ENCODE results near the gene KIF22. TPM values are rescaled to one million over a fixed set of nuclear protein-coding genes. Genes with fewer than 3 reads are reported as not detected.
A peak's percentile ranks its signal among the peaks of the same experiment; 100 is the strongest.
"Not testable (repeated sequence)": the region's sequence is repeated elsewhere in the genome, so short reads cannot be mapped to it uniquely, and the experiment has no call there.

KIF22 gene
- polyA plus RNA-seq, 2 donors = 43.3 to 57.9 TPM

DNA sequence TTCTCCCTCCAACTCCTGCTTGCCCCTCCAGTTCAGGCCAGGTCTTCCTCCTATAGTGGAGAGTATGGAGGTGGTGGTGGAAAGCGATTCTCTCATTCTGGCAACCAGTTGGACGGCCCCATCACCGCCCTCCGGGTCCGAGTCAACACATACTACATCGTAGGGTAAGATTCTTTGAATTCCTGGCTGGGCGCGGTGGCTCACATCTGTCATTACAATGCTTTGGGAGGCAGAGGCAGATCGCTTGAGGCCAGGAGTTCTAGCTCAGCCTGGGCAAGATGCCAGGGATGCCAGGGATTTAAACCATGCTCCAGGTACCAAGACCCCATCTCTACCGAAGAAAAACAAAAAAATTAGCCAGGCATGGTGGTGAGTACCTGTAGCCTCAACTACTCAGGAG is 11.1 kb upstream of the KIF22 start:
- H3K27me3 ChIP-seq (ENCODE audit: control insufficient read depth in 1 of 2, insufficient read depth in 2 of 2, low read length in 2 of 2) = no peaks in the 10 kb centered on the region
- H3K36me3 ChIP-seq (ENCODE audit: control insufficient read depth in 2 of 2, insufficient read depth in 2 of 2, low read length in 1 of 2) = no peaks in the 10 kb centered on the region
- no peaks in the 10 kb centered on the region for H3K4me1 ChIP-seq (ENCODE audit: control insufficient read depth in 2 of 2, insufficient read depth in 2 of 2, low read length in 1 of 2)
- no peak overlapping the region for H3K27ac ChIP-seq (ENCODE audit: low read depth in 2 of 2, low read length in 1 of 2)
- no peak overlapping the region for H3K4me3 ChIP-seq (ENCODE audit: low read depth in 1 of 2, low read length in 2 of 2)
- WGBS, 2 donors = 43 to 56% methylated on average over 10 of the region's 10 CpGs
- H3K9me3 ChIP-seq (ENCODE audit: control insufficient read depth in 2 of 2, insufficient read depth in 1 of 2, low read depth in 1 of 2, low read length in 1 of 2) = no peaks in the 10 kb centered on the region

DNA sequence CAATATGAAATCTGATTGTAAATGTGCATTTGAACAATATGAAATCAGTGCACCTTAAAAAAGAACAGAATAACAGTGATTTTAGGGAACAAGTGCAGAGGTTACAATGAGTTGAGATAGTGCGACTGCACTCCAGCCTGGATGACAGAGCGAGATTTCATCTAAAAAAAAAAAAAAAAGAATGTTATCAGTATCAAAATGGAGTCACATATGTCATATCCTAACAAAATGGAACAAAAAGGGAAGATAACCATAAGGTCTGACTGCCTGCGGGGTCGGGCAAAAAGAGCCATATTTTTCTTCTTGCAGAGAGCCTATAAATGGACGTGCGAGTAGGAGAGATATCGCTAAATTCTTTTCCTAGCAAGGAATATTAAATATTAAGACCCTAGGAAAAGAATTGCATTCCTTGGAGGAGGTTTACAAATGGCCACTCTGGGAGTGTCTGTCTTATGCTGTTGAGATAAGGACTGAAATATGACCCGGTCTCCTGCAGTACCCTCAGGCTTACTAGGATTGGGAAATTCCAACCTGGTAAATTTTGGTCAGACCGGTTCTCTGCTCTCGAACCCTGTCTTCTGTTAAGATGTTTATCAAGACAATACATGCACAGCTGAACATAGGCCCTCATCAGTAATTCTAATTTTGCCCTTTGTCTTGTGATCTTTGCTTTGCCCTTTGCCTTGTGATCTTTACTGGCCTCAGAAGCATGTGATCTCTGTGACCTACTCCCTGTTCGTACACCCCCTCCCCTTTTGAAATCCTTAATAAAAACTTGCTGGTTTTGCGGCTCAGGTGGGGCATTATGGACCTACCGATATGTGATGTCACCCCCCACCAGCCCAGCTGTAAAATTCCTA is 7.2 kb upstream of the KIF22 start:
- H3K27ac ChIP-seq (ENCODE audit: low read depth in 2 of 2, low read length in 1 of 2); H3K9me3 ChIP-seq (ENCODE audit: control insufficient read depth in 2 of 2, insufficient read depth in 1 of 2, low read depth in 1 of 2, low read length in 1 of 2); H3K4me1 ChIP-seq (ENCODE audit: control insufficient read depth in 2 of 2, insufficient read depth in 2 of 2, low read length in 1 of 2); H3K27me3 ChIP-seq (ENCODE audit: control insufficient read depth in 1 of 2, insufficient read depth in 2 of 2, low read length in 2 of 2); H3K4me3 ChIP-seq (ENCODE audit: low read depth in 1 of 2, low read length in 2 of 2); H3K36me3 ChIP-seq (ENCODE audit: control insufficient read depth in 2 of 2, insufficient read depth in 2 of 2, low read length in 1 of 2): not testable (repeated sequence)
- 75 to 79% methylated on average over 13 of the region's 13 CpGs for WGBS, 2 donors

DNA sequence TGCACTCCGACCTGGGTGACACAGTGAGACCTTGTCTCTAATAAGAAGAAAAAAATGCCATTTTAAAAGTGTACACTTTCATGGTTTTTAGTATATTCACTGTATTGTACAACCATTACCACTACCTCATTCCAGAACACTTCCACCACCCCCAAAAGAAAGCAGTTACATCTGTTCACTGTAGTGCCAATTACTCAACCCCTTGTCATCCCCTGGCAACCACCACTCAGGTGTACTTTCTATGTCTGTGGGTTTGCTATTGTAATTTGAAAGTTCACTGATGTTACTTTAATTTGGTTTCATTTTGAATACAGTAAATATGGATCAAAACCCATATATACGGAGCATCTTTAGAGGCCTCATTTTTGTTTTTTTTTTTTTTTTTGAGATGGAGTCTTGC is 6.4 kb upstream of the KIF22 start:
- Histone ChIP-seq H3K36me3 (ENCODE audit: control insufficient read depth in 2 of 2, insufficient read depth in 2 of 2, low read length in 1 of 2) (no peaks in the 10 kb centered on the region), H3K9me3 (ENCODE audit: control insufficient read depth in 2 of 2, insufficient read depth in 1 of 2, low read depth in 1 of 2, low read length in 1 of 2) (no peaks in the 10 kb centered on the region), H3K27me3 (ENCODE audit: control insufficient read depth in 1 of 2, insufficient read depth in 2 of 2, low read length in 2 of 2) (no peaks in the 10 kb centered on the region), H3K4me1 (ENCODE audit: control insufficient read depth in 2 of 2, insufficient read depth in 2 of 2, low read length in 1 of 2) (peaks cover 0 to 5% of the 10 kb centered on the region in 2 donors), H3K4me3 (ENCODE audit: low read depth in 1 of 2, low read length in 2 of 2) (no peak overlapping the region), H3K27ac (ENCODE audit: low read depth in 2 of 2, low read length in 1 of 2) (no peak overlapping the region)
- 86 to 93% methylated on average over 2 of the region's 2 CpGs for WGBS, 2 donors

DNA sequence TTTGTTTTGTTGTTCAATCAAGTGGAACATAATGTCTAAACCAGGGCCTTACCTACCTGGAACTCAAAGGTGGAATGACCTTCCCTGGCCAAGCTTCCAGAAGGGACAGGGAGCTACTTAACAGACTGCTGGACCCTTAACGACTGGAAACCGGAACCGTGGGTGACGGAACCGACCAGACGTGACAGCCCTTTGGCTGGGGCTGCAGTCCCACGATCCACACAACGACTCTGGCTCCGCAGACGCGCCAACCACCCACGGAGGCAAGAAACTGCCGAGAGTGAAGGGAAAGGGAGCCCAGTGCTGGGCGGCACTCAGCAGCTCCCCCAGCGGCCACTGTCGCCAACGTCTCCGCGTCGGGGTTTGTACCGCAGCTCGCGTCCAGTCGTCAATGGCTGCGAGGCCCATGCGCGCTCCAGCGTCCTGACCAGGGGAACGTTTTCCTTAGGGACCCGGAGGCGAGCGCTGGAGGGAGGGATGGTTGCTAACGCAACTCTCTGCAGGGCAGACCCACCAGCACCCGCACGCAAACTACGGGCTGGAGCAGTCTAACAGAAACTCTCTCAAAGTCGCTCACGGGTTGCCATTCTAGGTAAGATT is 5.5 kb upstream of the KIF22 start:
- WGBS, 2 donors = 13 to 19% methylated on average over 38 of the region's 38 CpGs
- Histone ChIP-seq H3K27me3 (ENCODE audit: control insufficient read depth in 1 of 2, insufficient read depth in 2 of 2, low read length in 2 of 2) (no peaks in the 10 kb centered on the region), H3K4me3 (ENCODE audit: low read depth in 1 of 2, low read length in 2 of 2) (peak overlapping the region in 1 of 2 donors; percentile 31), H3K27ac (ENCODE audit: low read depth in 2 of 2, low read length in 1 of 2) (peak overlapping the region in 1 of 2 donors; percentile 28), H3K9me3 (ENCODE audit: control insufficient read depth in 2 of 2, insufficient read depth in 1 of 2, low read depth in 1 of 2, low read length in 1 of 2) (no peaks in the 10 kb centered on the region), H3K4me1 (ENCODE audit: control insufficient read depth in 2 of 2, insufficient read depth in 2 of 2, low read length in 1 of 2) (peaks cover 0 to 9% of the 10 kb centered on the region in 2 donors), H3K36me3 (ENCODE audit: control insufficient read depth in 2 of 2, insufficient read depth in 2 of 2, low read length in 1 of 2) (no peaks in the 10 kb centered on the region)

DNA sequence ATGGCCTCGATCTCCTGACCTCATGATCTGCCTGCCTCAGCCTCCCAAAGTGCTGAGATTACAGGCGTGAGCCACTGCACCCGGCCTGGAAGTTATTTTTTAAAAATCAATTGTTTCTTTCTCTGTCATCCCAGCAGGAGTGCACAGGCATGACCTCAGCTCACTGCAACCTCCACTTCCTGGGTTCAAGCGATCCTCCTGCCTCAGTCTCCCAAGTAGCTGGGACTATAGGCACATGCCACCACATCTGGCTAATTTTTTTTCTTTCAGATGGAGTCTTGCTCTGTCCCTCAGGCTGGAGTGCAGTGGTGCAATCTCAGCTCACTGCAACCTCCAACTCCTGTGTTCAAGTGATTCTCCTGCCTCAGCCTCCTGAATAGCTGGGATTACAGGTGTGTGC is 3.4 kb upstream of the KIF22 start:
- not testable (repeated sequence) for H3K9me3 ChIP-seq (ENCODE audit: control insufficient read depth in 2 of 2, insufficient read depth in 1 of 2, low read depth in 1 of 2, low read length in 1 of 2); H3K4me3 ChIP-seq (ENCODE audit: low read depth in 1 of 2, low read length in 2 of 2); H3K27me3 ChIP-seq (ENCODE audit: control insufficient read depth in 1 of 2, insufficient read depth in 2 of 2, low read length in 2 of 2); H3K36me3 ChIP-seq (ENCODE audit: control insufficient read depth in 2 of 2, insufficient read depth in 2 of 2, low read length in 1 of 2); H3K27ac ChIP-seq (ENCODE audit: low read depth in 2 of 2, low read length in 1 of 2)
- 82 to 83% methylated on average over 4 of the region's 4 CpGs for WGBS, 2 donors
- H3K4me1 ChIP-seq (ENCODE audit: control insufficient read depth in 2 of 2, insufficient read depth in 2 of 2, low read length in 1 of 2) = peaks cover 0 to 10% of the 10 kb centered on the region in 2 donors

DNA sequence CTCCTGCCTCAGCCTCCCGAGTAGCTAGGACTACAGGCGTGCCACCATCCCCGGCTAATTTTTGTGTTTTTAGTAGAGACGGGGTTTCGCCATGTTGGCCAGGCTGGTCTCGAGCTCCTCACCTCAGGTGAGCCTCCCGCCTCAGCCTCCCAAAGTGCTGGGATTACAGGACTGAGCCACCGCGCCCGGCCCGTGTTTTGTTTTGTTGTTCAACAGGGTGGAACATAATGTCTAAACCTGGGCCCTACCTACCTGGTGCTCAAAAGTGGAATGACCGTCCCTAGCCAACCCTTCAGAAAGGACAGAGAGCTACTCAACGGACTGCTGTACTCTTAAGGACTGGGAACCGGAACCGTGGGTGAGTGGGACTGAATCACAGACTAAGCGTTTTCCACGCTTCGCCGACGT is 772 bp upstream of the KIF22 start:
- Histone ChIP-seq H3K27ac (ENCODE audit: low read depth in 2 of 2, low read length in 1 of 2) (peak overlapping the region; percentile 87 to 89), H3K27me3 (ENCODE audit: control insufficient read depth in 1 of 2, insufficient read depth in 2 of 2, low read length in 2 of 2) (no peaks in the 10 kb centered on the region), H3K4me3 (ENCODE audit: low read depth in 1 of 2, low read length in 2 of 2) (peak overlapping the region; percentile 65 to 73), H3K9me3 (ENCODE audit: control insufficient read depth in 2 of 2, insufficient read depth in 1 of 2, low read depth in 1 of 2, low read length in 1 of 2) (no peaks in the 10 kb centered on the region), H3K36me3 (ENCODE audit: control insufficient read depth in 2 of 2, insufficient read depth in 2 of 2, low read length in 1 of 2) (no peaks in the 10 kb centered on the region), H3K4me1 (ENCODE audit: control insufficient read depth in 2 of 2, insufficient read depth in 2 of 2, low read length in 1 of 2) (peaks cover 0 to 10% of the 10 kb centered on the region in 2 donors)
- WGBS, 2 donors = 55 to 59% methylated on average over 20 of the region's 20 CpGs

DNA sequence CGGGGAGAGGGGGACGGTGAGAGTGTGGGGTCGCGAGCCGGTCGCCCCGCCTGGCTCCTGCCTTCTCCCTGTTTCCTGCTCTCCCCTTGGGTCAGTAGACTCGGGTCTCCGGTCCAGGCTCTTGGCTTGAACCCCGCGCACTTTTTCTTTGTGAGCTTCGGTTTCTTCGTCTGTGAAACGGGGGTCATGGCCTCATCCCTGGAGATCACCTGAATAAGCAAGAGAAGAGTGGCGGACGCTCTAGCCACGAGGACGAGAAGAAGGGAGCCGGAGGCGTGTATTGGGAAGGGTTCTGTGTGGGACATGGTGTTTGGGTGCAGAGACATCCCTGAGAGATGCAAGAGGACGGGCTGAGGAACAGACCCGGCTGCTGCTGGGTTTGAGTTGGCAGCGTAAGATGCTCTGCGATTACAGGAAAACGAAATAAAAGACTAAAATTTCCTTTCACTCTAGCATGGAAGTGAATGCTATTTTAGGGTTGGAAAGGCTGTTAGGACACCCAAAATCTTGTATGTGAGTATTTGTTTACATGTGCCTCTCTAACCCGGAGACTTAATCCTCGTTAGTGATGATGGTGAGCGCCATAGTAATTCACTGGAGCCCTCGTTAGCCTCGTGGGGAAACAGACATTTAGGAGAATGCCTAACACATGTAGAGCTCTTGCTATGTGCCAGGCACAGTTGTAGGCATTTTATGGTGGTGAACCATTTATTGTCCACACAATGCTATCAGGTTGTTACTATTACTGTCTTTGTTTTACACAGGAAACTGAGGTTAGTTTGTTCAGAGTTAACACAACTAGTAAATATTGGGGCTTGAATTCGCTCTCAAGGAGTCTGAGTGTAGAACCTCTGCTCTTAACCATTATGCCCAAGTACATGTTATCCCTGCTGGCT is 646 bp downstream of the KIF22 start:
- H3K9me3 ChIP-seq (ENCODE audit: control insufficient read depth in 2 of 2, insufficient read depth in 1 of 2, low read depth in 1 of 2, low read length in 1 of 2) = no peaks in the 10 kb centered on the region
- H3K27me3 ChIP-seq (ENCODE audit: control insufficient read depth in 1 of 2, insufficient read depth in 2 of 2, low read length in 2 of 2) = no peaks in the 10 kb centered on the region
- peaks cover 0 to 6% of the 10 kb centered on the region in 2 donors for H3K4me1 ChIP-seq (ENCODE audit: control insufficient read depth in 2 of 2, insufficient read depth in 2 of 2, low read length in 1 of 2)
- H3K36me3 ChIP-seq (ENCODE audit: control insufficient read depth in 2 of 2, insufficient read depth in 2 of 2, low read length in 1 of 2) = no peaks in the 10 kb centered on the region
- H3K4me3 ChIP-seq (ENCODE audit: low read depth in 1 of 2, low read length in 2 of 2) = peak overlapping the region; percentile 65 to 73
- H3K27ac ChIP-seq (ENCODE audit: low read depth in 2 of 2, low read length in 1 of 2) = peak overlapping the region; percentile 61 to 63
- WGBS, 2 donors = 1 to 2% methylated on average over 30 to 31 of the region's 31 CpGs

DNA sequence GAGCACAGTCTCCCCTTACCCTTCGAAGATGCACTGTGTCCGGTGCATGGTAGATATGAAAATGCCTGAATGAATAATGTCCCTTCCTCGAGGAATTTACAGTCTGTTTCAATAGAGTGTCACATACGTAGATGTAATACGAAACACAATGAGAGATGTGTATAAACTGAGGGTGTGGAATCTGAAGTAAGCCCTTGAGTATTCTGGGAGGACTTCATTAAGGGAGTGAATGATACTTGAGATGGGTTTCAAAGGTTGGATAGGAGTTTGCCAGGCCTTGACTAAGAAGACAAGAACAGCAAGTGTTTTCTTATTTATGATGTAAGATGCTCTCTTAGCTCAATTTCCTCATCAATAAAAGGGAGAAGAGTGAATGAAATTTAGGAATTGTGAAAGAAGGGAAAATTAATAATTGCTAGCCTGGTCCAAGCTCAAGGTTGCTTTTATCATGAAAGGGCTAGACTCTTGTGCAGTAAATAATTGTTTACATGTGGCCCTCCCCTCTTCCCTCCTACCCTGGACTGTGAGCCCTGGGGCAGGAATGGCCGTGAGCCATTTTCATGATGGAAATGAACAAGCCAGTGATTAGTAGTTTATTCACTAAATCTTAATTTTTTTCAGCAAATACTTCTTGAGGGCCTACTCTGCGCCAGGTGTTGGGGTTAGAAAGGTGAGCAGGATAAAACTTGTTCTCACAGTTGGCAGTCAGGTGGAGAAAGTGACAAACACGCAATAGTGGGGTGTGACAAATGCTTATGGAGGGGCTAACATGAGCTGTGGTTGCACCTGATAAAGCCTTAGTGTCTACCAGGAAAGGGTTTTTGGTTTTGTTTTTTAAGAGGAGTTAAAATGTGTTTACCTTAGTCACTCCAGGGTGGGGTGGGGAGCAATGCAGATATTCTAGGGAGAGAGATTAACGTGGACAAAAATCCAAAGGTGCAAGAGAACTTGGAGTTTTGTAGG is 1.6 kb downstream of the KIF22 start:
- peak overlapping the region in 1 of 2 donors; percentile 65 for H3K4me3 ChIP-seq (ENCODE audit: low read depth in 1 of 2, low read length in 2 of 2)
- peaks cover 0 to 6% of the 10 kb centered on the region in 2 donors for H3K4me1 ChIP-seq (ENCODE audit: control insufficient read depth in 2 of 2, insufficient read depth in 2 of 2, low read length in 1 of 2)
- H3K27me3 ChIP-seq (ENCODE audit: control insufficient read depth in 1 of 2, insufficient read depth in 2 of 2, low read length in 2 of 2) = no peaks in the 10 kb centered on the region
- peaks cover 0 to 7% of the 10 kb centered on the region in 2 donors for H3K36me3 ChIP-seq (ENCODE audit: control insufficient read depth in 2 of 2, insufficient read depth in 2 of 2, low read length in 1 of 2)
- H3K9me3 ChIP-seq (ENCODE audit: control insufficient read depth in 2 of 2, insufficient read depth in 1 of 2, low read depth in 1 of 2, low read length in 1 of 2) = no peaks in the 10 kb centered on the region
- WGBS, 2 donors = 56 to 59% methylated on average over 9 of the region's 9 CpGs
- no peak overlapping the region for H3K27ac ChIP-seq (ENCODE audit: low read depth in 2 of 2, low read length in 1 of 2)

Measured in esophagus (tissue), 2 donors.